Ovary (tissue), 3 donors: Measurements from ENCODE around the gene COL26A1.

ENCODE experiments used
- EP300 ChIP-seq: sonication (generic); formaldehyde crosslinking; IDR thresholded peaks from one replicate; pipeline ENCODE4 v1.6.1; 2017; ENCODE audit warnings: antibody characterized with exemption
- POLR2A ChIP-seq: fragments of 450-650 bp; IDR thresholded peaks from one replicate; pipeline ENCODE4 v1.6.1; 2017; ENCODE audit warnings: antibody characterized with exemption, mild to moderate bottlenecking, moderate library complexity
- TF ChIP-seq, protein P1 (sequence below), 3 donors: fragments of 450-650 bp in 2 of 3; fragments of 200-600 bp in 1 of 3; IDR thresholded peaks; one replicate each; pipeline versions ENCODE4 v1.5.1 to v1.8.0; 2016 to 2022; ENCODE audit warnings: antibody characterized with exemption in 3 of 3, mild to moderate bottlenecking in 1 of 3
- donor health status: DM: no; HTN: no; CAD: no.

DNA sequence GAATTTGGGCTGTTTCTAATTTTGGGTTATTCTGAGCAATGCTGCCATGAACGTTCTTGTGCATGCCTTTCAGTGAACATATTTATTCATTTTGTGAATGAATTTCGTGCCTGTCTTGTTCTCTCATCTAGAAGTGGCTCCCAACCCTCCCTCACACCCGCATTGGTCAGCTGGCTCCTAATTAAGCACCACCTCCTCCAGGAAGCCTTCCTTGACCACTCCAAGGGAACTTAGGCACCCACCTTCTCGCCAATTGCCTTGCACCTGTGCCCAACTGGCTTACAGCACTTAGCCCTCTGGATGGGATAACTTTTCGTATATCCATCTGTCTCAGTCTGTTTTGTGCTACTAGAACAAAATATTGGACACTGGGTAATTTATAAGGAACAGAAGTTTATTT, 159.3 kb downstream of the COL26A1 start:
- TF ChIP-seq, protein P1, sequence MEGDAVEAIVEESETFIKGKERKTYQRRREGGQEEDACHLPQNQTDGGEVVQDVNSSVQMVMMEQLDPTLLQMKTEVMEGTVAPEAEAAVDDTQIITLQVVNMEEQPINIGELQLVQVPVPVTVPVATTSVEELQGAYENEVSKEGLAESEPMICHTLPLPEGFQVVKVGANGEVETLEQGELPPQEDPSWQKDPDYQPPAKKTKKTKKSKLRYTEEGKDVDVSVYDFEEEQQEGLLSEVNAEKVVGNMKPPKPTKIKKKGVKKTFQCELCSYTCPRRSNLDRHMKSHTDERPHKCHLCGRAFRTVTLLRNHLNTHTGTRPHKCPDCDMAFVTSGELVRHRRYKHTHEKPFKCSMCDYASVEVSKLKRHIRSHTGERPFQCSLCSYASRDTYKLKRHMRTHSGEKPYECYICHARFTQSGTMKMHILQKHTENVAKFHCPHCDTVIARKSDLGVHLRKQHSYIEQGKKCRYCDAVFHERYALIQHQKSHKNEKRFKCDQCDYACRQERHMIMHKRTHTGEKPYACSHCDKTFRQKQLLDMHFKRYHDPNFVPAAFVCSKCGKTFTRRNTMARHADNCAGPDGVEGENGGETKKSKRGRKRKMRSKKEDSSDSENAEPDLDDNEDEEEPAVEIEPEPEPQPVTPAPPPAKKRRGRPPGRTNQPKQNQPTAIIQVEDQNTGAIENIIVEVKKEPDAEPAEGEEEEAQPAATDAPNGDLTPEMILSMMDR (IDR thresholded peaks at IDR 0.05): no peak
- TF ChIP-seq POLR2A: no peak
- no peak for TF ChIP-seq EP300
